ENCODE results near the gene CHST11. TPM values are rescaled to one million over a fixed set of nuclear protein-coding genes. Genes with fewer than 3 reads are reported as not detected.

Gene CHST11
- total RNA-seq, 1 donor: 8.2 TPM

DNA sequence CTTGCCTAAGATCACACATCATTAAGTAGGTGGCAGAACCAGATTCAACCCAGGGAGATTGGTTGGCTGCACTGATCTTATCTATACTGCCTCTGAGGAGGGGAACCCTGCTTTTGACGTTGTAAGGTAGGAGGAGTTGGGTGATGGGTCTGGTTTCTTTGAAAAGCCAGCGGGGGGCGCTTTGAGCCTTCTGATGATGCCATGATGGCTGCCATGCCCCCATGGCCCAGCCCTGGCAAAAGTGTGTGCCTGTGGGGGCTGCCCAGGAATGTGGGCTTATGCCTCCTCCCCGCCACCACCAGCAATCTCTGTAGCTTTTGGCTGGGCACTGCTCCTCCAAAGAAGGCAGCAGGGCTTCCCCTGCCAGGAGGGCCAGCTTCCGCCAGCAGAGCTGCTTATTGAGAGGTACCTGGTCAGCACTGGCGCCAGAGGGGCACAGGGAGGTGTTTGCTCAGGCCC is 277.0 kb downstream of the CHST11 start:
- no peak for DNase-seq (ENCODE audit: low read depth)
- TF ChIP-seq, protein P1, sequence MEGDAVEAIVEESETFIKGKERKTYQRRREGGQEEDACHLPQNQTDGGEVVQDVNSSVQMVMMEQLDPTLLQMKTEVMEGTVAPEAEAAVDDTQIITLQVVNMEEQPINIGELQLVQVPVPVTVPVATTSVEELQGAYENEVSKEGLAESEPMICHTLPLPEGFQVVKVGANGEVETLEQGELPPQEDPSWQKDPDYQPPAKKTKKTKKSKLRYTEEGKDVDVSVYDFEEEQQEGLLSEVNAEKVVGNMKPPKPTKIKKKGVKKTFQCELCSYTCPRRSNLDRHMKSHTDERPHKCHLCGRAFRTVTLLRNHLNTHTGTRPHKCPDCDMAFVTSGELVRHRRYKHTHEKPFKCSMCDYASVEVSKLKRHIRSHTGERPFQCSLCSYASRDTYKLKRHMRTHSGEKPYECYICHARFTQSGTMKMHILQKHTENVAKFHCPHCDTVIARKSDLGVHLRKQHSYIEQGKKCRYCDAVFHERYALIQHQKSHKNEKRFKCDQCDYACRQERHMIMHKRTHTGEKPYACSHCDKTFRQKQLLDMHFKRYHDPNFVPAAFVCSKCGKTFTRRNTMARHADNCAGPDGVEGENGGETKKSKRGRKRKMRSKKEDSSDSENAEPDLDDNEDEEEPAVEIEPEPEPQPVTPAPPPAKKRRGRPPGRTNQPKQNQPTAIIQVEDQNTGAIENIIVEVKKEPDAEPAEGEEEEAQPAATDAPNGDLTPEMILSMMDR (IDR thresholded peaks at IDR 0.05; ENCODE audit: insufficient read depth, low read depth, low read length): no peak
- H3K4me3 ChIP-seq (ENCODE audit: low read depth, low read length): no peak overlapping the region

DNA sequence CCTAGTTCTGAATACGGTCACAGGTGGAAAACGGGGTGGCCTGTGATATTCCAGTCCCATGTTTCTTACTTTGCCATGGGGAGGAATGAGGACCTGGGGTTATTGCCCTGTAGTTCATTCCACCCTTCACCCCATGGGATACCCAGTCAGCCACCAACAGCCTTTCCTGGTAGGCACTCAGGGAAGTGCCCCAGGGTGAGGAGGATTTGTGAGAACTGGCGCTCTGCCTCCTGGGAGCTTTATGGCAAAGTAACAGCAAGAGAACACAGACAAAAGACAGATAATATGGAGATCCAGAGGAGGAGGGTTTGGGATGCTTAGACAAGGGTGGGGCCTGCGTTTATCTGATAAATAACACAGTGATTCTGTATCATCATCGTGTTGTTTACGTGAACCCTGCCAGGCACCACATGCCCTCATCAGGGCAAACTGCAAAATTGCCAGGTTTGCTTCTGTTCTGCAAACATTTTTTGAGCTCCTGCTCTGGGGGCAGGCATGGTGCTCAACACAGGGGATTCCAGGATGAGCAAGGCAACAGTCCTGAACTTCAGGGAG is 277.9 kb downstream of the CHST11 start:
- TF ChIP-seq, protein P1 (IDR thresholded peaks at IDR 0.05; ENCODE audit: insufficient read depth, low read depth, low read length): no peak
- DNase-seq (ENCODE audit: low read depth): no peak
- H3K4me3 ChIP-seq (ENCODE audit: low read depth, low read length): no peak overlapping the region

DNA sequence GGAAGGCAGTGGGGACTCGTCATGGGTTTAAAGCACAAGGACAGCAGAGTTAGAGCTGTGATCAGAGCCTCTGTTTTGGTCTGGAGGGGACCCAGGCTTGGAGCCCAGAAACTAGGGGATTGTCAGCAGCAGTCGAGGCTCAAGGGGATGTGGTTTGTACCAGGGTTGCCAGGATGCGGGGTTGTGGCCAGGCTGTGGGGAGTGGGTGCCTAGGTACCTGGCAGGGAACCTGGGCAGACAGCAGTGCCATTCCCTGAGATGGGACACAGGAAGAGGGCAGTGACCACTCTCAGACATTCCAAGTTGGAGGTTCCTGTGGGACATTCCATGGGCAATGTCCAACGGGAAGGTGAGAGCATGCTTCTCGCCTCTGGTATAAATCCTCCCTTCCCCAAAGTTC is 279.1 kb downstream of the CHST11 start:
- H3K4me3 ChIP-seq (ENCODE audit: low read depth, low read length): no peak overlapping the region
- TF ChIP-seq, protein P1 (IDR thresholded peaks at IDR 0.05; ENCODE audit: insufficient read depth, low read depth, low read length): no peak
- no peak for DNase-seq (ENCODE audit: low read depth)

DNA sequence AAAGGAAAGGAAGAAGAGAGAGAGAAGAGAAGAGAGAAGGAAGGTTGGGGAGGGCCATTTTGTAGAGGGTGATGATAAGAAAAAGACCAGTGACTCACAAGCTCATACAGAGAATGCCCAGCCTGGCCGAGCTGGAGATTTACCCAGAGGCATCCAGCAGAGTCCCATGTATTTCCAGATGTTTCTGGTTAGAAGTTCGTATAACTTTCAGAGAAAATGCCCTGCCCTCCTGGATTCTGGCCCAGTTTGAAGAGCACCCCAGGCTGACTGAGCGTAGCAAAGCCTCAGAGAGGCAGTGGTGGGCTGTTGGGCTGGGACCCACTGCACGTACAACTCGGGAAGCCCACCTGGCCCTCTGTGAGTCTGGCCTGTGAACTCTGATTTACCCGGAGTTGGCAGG is 279.6 kb downstream of the CHST11 start:
- TF ChIP-seq, protein P1 (IDR thresholded peaks at IDR 0.05; ENCODE audit: insufficient read depth, low read depth, low read length): no peak
- peak; percentile 66 for DNase-seq (ENCODE audit: low read depth)
- H3K4me3 ChIP-seq (ENCODE audit: low read depth, low read length): no peak overlapping the region

DNA sequence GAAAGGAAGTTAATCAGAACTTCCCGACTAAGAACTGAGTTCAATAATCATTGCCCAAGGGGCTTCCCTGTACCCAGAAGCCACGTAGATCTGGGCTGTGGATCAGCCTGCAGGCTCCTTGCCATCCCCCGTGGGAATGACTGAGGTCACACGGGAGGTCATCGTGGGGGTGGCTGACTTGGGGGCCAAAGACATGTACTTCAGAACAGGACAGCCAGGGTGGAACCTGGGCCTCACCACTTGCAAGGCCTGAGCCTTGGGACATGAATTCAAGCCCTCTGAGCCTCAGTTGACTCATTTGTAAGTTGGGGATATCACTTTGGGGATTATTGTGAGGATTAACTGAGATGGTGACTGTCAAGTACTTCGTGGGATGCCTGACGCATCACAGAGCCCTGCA is 280.4 kb downstream of the CHST11 start:
- TF ChIP-seq, protein P1 (IDR thresholded peaks at IDR 0.05; ENCODE audit: insufficient read depth, low read depth, low read length): no peak
- H3K4me3 ChIP-seq (ENCODE audit: low read depth, low read length): no peak overlapping the region
- no peak for DNase-seq (ENCODE audit: low read depth)

DNA sequence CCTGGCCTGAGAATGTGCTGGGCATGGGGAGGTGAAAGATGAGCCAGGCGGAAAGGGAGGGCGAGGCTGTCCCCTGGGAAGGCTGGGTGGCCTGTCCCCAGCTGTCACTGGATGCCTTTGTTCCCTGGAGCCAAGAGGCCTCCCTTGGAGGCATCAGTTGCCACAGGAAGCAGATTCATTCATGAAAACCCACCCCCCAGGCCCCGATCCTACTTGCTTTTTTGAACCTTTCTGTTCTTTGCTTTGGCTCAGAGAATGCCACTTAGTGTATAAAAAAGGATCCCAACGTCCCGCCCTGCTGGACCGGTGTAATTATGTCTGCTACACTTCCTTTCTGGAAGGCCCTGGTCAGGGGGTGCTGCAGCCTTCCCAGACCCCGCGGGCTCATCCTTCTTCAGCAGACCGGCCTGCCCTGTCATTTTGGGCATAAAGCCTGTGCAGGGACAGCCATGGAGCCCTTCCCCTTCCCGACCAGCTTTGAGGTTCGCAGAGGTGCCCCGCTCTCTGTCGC is 281.1 kb downstream of the CHST11 start:
- TF ChIP-seq, protein P1 (IDR thresholded peaks at IDR 0.05; ENCODE audit: insufficient read depth, low read depth, low read length): no peak
- H3K4me3 ChIP-seq (ENCODE audit: low read depth, low read length): no peak overlapping the region
- no peak for DNase-seq (ENCODE audit: low read depth)

DNA sequence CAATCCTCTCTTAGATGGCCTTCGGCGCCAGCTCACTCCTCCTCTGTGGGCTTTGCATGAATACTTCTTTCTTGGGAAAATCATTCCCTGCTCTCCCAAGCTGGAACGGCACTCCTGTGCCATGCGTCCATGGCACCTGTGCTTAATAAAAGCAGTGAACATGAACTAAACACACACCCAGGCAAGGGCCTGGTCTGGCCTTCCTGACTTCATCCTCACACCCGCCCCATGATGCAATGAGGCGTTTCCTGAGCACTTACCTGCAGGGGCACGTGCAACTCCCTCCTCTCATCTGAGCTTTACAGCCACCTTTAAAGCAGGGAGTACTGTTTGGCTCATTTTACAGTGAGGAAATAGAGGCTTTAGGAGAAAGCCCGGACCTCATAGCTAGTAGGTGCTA is 281.6 kb downstream of the CHST11 start:
- TF ChIP-seq, protein P1 (IDR thresholded peaks at IDR 0.05; ENCODE audit: insufficient read depth, low read depth, low read length): no peak
- DNase-seq (ENCODE audit: low read depth): no peak
- no peak overlapping the region for H3K4me3 ChIP-seq (ENCODE audit: low read depth, low read length)

Data from fibroblast of villous mesenchyme (primary cell).